ENCODE data around the gene CACNG3.

GRCh38 chr16:24235806-24236205, 20.3 kb upstream of the CACNG3 start:
- TF ChIP-seq CTCF (conservative IDR thresholded peaks at IDR 0.05; ENCODE audit: low read length) (no peak), EZH2phosphoT487 (IDR thresholded peaks at IDR 0.05; ENCODE audit: borderline replicate concordance) (no peak)
